ENCODE measurements around the gene DYNLT1.

The DYNLT1 gene

GRCh38 chr6:158663625-158664165 lies 19.2 kb upstream of the DYNLT1 start:
- peaks cover 78% of the 10 kb centered on the region for H3K27me3 ChIP-seq (ENCODE audit: insufficient read depth, low read length, poor library complexity, severe bottlenecking)
- no peaks in the 10 kb centered on the region for H3K4me1 ChIP-seq (ENCODE audit: insufficient read depth, low read length, poor library complexity, severe bottlenecking)

GRCh38 chr6:158662954-158663624 lies 18.5 kb upstream of the DYNLT1 start:
- H3K79me2 ChIP-seq (ENCODE audit: insufficient read depth, low read length): no peaks in the 10 kb centered on the region
- no peak overlapping the region for H3K4me3 ChIP-seq (ENCODE audit: low read length, poor library complexity, severe bottlenecking)
- no peaks in the 10 kb centered on the region for H3K36me3 ChIP-seq (ENCODE audit: insufficient read depth, low read length)
- no peaks in the 10 kb centered on the region for H4K20me1 ChIP-seq (ENCODE audit: insufficient read depth, low read length, poor library complexity, severe bottlenecking)
- no peaks in the 10 kb centered on the region for H3K4me1 ChIP-seq (ENCODE audit: insufficient read depth, low read length, poor library complexity, severe bottlenecking)
- no peaks in the 10 kb centered on the region for H3F3A ChIP-seq (ENCODE audit: low read depth)
- H3K9me3 ChIP-seq (ENCODE audit: insufficient read depth, low read depth, low read length): no peaks in the 10 kb centered on the region
- H3K27me3 ChIP-seq (ENCODE audit: insufficient read depth, low read length, poor library complexity, severe bottlenecking): peaks cover 84% of the 10 kb centered on the region
- no peaks in the 10 kb centered on the region for H3K9me2 ChIP-seq (replicated peaks; ENCODE audit: low read depth, low read length)
- H3K9ac ChIP-seq (ENCODE audit: low read depth, low read length, poor library complexity, severe bottlenecking): no peak overlapping the region
- TF ChIP-seq CTCF (conservative IDR thresholded peaks at IDR 0.05; ENCODE audit: low read length) (no peak), EZH2phosphoT487 (IDR thresholded peaks at IDR 0.05; ENCODE audit: borderline replicate concordance) (no peak)
- no peak overlapping the region for H2AFZ ChIP-seq (ENCODE audit: low read length)
- no peak overlapping the region for H3K4me2 ChIP-seq (ENCODE audit: low read depth, low read length, poor library complexity, severe bottlenecking)

More at GRCh38 chr6:158663625-158664165, 19.2 kb upstream of the DYNLT1 start:
- Histone ChIP-seq H3K4me2 (ENCODE audit: low read depth, low read length, poor library complexity, severe bottlenecking) (no peak overlapping the region), H3K4me3 (ENCODE audit: low read length, poor library complexity, severe bottlenecking) (no peak overlapping the region), H3K36me3 (ENCODE audit: insufficient read depth, low read length) (no peaks in the 10 kb centered on the region), H3F3A (ENCODE audit: low read depth) (no peaks in the 10 kb centered on the region), H3K9me2 (replicated peaks; ENCODE audit: low read depth, low read length) (no peaks in the 10 kb centered on the region), H3K9ac (ENCODE audit: low read depth, low read length, poor library complexity, severe bottlenecking) (no peak overlapping the region), H4K20me1 (ENCODE audit: insufficient read depth, low read length, poor library complexity, severe bottlenecking) (no peaks in the 10 kb centered on the region), H3K9me3 (ENCODE audit: insufficient read depth, low read depth, low read length) (no peaks in the 10 kb centered on the region), H3K79me2 (ENCODE audit: insufficient read depth, low read length) (no peaks in the 10 kb centered on the region), H2AFZ (ENCODE audit: low read length) (no peak overlapping the region)
- TF ChIP-seq EZH2phosphoT487 (IDR thresholded peaks at IDR 0.05; ENCODE audit: borderline replicate concordance) (no peak), CTCF (conservative IDR thresholded peaks at IDR 0.05; ENCODE audit: low read length) (no peak)

- Histone ChIP-seq H3K4me2 (ENCODE audit: low read depth, low read length, poor library complexity, severe bottlenecking) (no peak overlapping the region), H3K36me3 (ENCODE audit: insufficient read depth, low read length) (no peaks in the 10 kb centered on the region), H4K20me1 (ENCODE audit: insufficient read depth, low read length, poor library complexity, severe bottlenecking) (no peaks in the 10 kb centered on the region), H3K4me3 (ENCODE audit: low read length, poor library complexity, severe bottlenecking) (no peak overlapping the region), H2AFZ (ENCODE audit: low read length) (no peak overlapping the region), H3K9me3 (ENCODE audit: insufficient read depth, low read depth, low read length) (no peaks in the 10 kb centered on the region), H3K27me3 (ENCODE audit: insufficient read depth, low read length, poor library complexity, severe bottlenecking) (peaks cover 81% of the 10 kb centered on the region), H3K9me2 (replicated peaks; ENCODE audit: low read depth, low read length) (no peaks in the 10 kb centered on the region), H3F3A (ENCODE audit: low read depth) (no peaks in the 10 kb centered on the region), H3K4me1 (ENCODE audit: insufficient read depth, low read length, poor library complexity, severe bottlenecking) (no peaks in the 10 kb centered on the region), H3K79me2 (ENCODE audit: insufficient read depth, low read length) (no peaks in the 10 kb centered on the region), H3K9ac (ENCODE audit: low read depth, low read length, poor library complexity, severe bottlenecking) (no peak overlapping the region)
- no peak for TF ChIP-seq EZH2phosphoT487 (IDR thresholded peaks at IDR 0.05; ENCODE audit: borderline replicate concordance)
- no peak for TF ChIP-seq CTCF (conservative IDR thresholded peaks at IDR 0.05; ENCODE audit: low read length)
Observed at GRCh38 chr6:158662607-158662953, 18.0 kb upstream of the DYNLT1 start.

All from Loucy (cell line).